ENCODE results near the gene HSPA1A. TPM values are rescaled to one million over a fixed set of nuclear protein-coding genes. Genes with fewer than 3 reads are reported as not detected.

Gene HSPA1A
- total RNA-seq, 1 experiment from 2014 or later: 57.2 TPM

GRCh38 chr6:31765910-31766794, 49.2 kb upstream of the HSPA1A start:
- ChIA-PET CTCF (interaction anchor here (0.7 to 1.8 kb wide), 25 partner anchors 9 to 322 kb away, joined by 3 to 20 read pairs (median 4); partner anchors contain the start of genes ABHD16A, CLIC1, DDAH2 and LSM2), POLR2A (interaction anchor here (0.9 to 1.5 kb wide), 6 partner anchors 30 to 82 kb away, joined by 3 to 8 read pairs (median 4); partner anchors contain the start of genes CLIC1 and HSPA1B)
- Mint-ChIP-seq H3K27me3 (ENCODE audit: low read depth) (no peaks in the 10 kb centered on the region; the same call in 1 of the 2 replicates), H3K9me3 (no peaks in the 10 kb centered on the region), H3K4me1 (peaks cover 23% of the 10 kb centered on the region), H3K27ac (no peak overlapping the region), H3K4me3 (peak overlapping the region; percentile 73), H3K36me3 (peaks cover 13% of the 10 kb centered on the region)
- ATAC-seq (peak; percentile 90), DNase-seq (ENCODE audit: low spot score) (peak; percentile 68)
- TF ChIP-seq E2F4 (CRISPR knock-in tag; IDR thresholded peaks at IDR 0.05; ENCODE audit: borderline replicate concordance, low read depth) (no peak), MAX (CRISPR knock-in tag; IDR thresholded peaks at IDR 0.05) (peak; percentile 67), ZNF416 (CRISPR knock-in tag; IDR thresholded peaks at IDR 0.05) (no peak), GABPB1 (CRISPR knock-in tag; IDR thresholded peaks at IDR 0.05) (peak; percentile 19; the same call in 1 of the 2 replicates), SP1 (CRISPR knock-in tag; conservative IDR thresholded peaks at IDR 0.05) (0 out of 2 replicates have a peak, but pooled peaks have one; percentile 31), ZNF121 (CRISPR knock-in tag; IDR thresholded peaks at IDR 0.05) (peak; percentile 68; the same call in 1 of the 2 replicates), ETV6 (CRISPR knock-in tag; IDR thresholded peaks at IDR 0.05) (0 out of 2 replicates have a peak, but pooled peaks have one; percentile 37)

- DNase-seq (ENCODE audit: low spot score) (no peak), ATAC-seq (no peak)
- H3K36me3 Mint-ChIP-seq: peaks cover 7% of the 10 kb centered on the region; the same call in 1 of the 2 replicates
- CTCF ChIA-PET: interaction anchor here (0.9 to 1.8 kb wide), 4 partner anchors 63 to 216 kb away, joined by 4 to 9 read pairs (median 6); partner anchors contain the start of genes ABHD16A and LY6G5C
- H3K4me3 Mint-ChIP-seq: no peak overlapping the region
- no peaks in the 10 kb centered on the region for H3K9me3 Mint-ChIP-seq
- no peaks in the 10 kb centered on the region; the same call in 1 of the 2 replicates for H3K27me3 Mint-ChIP-seq (ENCODE audit: low read depth)
- TF ChIP-seq ERG (CRISPR knock-in tag; IDR thresholded peaks at IDR 0.05) (no peak), CREM (CRISPR knock-in tag; IDR thresholded peaks at IDR 0.05) (no peak), TEAD1 (CRISPR knock-in tag; IDR thresholded peaks at IDR 0.05) (no peak), ZNF317 (CRISPR knock-in tag; IDR thresholded peaks at IDR 0.05; ENCODE audit: borderline replicate concordance, low read depth) (no peak), STAT6 (CRISPR knock-in tag; conservative IDR thresholded peaks at IDR 0.05; ENCODE audit: low read depth) (no peak), CTCF (IDR thresholded peaks at IDR 0.05) (no peak), TEAD4 (CRISPR knock-in tag; IDR thresholded peaks at IDR 0.05) (no peak), NR1H2 (CRISPR knock-in tag; IDR thresholded peaks at IDR 0.05) (no peak), OVOL2 (CRISPR knock-in tag; IDR thresholded peaks at IDR 0.05; ENCODE audit: borderline replicate concordance) (no peak), RORB (CRISPR knock-in tag; IDR thresholded peaks at IDR 0.05) (no peak), MLX (CRISPR knock-in tag; IDR thresholded peaks at IDR 0.05) (no peak), GTF2I (CRISPR knock-in tag; conservative IDR thresholded peaks at IDR 0.05) (no peak)
- H3K27ac Mint-ChIP-seq: no peak overlapping the region
- H3K4me1 Mint-ChIP-seq: peaks cover 23% of the 10 kb centered on the region
- POLR2A ChIA-PET: interaction anchor here (1.1 to 1.3 kb wide), 2 partner anchors 35 to 83 kb away, joined by 3 to 5 read pairs; no protein-coding TSS in a partner anchor
Measured at GRCh38 chr6:31767096-31767645, 48.2 kb upstream of the HSPA1A start.

All from WTC11 (cell line).